H9 (cell line): ENCODE measurements around the gene CHRNA5. TPM values are rescaled to one million over a fixed set of nuclear protein-coding genes. Genes with fewer than 3 reads are reported as not detected.

ENCODE experiments used
- DNase-seq: peaks from one replicate; pipeline ENCODE4 v3.0.0-alpha.2; 2017
- H2AFZ ChIP-seq: one replicate; pipeline ENCODE4 v1.6.1; 2013; ENCODE audit warnings: mild to moderate bottlenecking, low read length, control low read depth, moderate library complexity
- H2AK5ac ChIP-seq: 2 replicates; pipeline ENCODE4 v1.6.1; 2013; ENCODE audit warnings: low read length, control low read depth, mixed read lengths; ENCODE audit not compliant: insufficient read length
- H2BK120ac ChIP-seq: one replicate; pipeline ENCODE4 v1.6.1; 2013; ENCODE audit warnings: low read depth, mild to moderate bottlenecking, low read length, control low read depth, inconsistent platforms; ENCODE audit not compliant: poor library complexity, severe bottlenecking
- H2BK12ac ChIP-seq: 2 replicates; pipeline ENCODE4 v1.6.1; 2013; ENCODE audit warnings: low read length, control low read depth, mixed read lengths, low read depth; ENCODE audit not compliant: insufficient read length
- H2BK15ac ChIP-seq: 2 replicates; pipeline ENCODE4 v1.6.1; 2013; ENCODE audit warnings: low read depth, low read length, control low read depth
- H2BK20ac ChIP-seq: one replicate; pipeline ENCODE4 v1.6.1; 2013; ENCODE audit warnings: low read depth, mild to moderate bottlenecking, low read length, control low read depth, inconsistent platforms; ENCODE audit not compliant: poor library complexity, severe bottlenecking
- H2BK5ac ChIP-seq: 2 replicates; pipeline ENCODE4 v1.6.1; 2013; ENCODE audit warnings: low read length, control low read depth, mixed read lengths; ENCODE audit not compliant: insufficient read length
- H3K14ac ChIP-seq: 2 replicates; pipeline ENCODE4 v1.6.1; 2013; ENCODE audit warnings: low read length, control low read depth; ENCODE audit not compliant: insufficient read depth
- H3K18ac ChIP-seq: 2 replicates; pipeline ENCODE4 v1.6.1; 2013; ENCODE audit warnings: low read depth, mild to moderate bottlenecking, mixed read lengths, low read length, control low read depth; ENCODE audit not compliant: insufficient read length
- H3K23ac ChIP-seq: 2 replicates; pipeline ENCODE4 v1.6.1; 2013; ENCODE audit warnings: low read length, control low read depth, mixed read lengths, low read depth; ENCODE audit not compliant: insufficient read length
- H3K23me2 ChIP-seq: 2 replicates; pipeline ENCODE4 v1.6.1; 2013; ENCODE audit warnings: low read depth, mild to moderate bottlenecking, mixed read lengths, low read length, control low read depth; ENCODE audit not compliant: insufficient read length, poor library complexity, severe bottlenecking
- H3K27ac ChIP-seq: 2 replicates; pipeline ENCODE4 v1.5.1; 2013; ENCODE audit warnings: low read length, control low read depth, mixed read lengths, low read depth; ENCODE audit not compliant: insufficient read length
- H3K27me3 ChIP-seq: 2 replicates; pipeline ENCODE4 v1.6.1; 2013; ENCODE audit warnings: low read length, control low read depth, inconsistent platforms; ENCODE audit not compliant: insufficient read depth
- H3K4ac ChIP-seq: 2 replicates; pipeline ENCODE4 v1.6.1; 2013; ENCODE audit warnings: low read depth, mild to moderate bottlenecking, control low read depth, inconsistent platforms, low read length, moderate library complexity
- H3K4me1 ChIP-seq: 2 replicates; pipeline ENCODE4 v1.6.1; 2013; ENCODE audit warnings: low read length, control low read depth, inconsistent platforms; ENCODE audit not compliant: insufficient read depth
- H3K4me2 ChIP-seq: 2 replicates; pipeline ENCODE4 v1.6.1; 2013; ENCODE audit warnings: low read length, control low read depth, mixed read lengths; ENCODE audit not compliant: insufficient read length, insufficient read depth
- H3K56ac ChIP-seq: 2 replicates; pipeline ENCODE4 v1.6.1; 2013; ENCODE audit warnings: low read depth, mild to moderate bottlenecking, mixed read lengths, low read length, control low read depth; ENCODE audit not compliant: insufficient read length
- H3K79me1 ChIP-seq: 2 replicates; pipeline ENCODE4 v1.6.1; 2013; ENCODE audit warnings: low read depth, mild to moderate bottlenecking, moderate library complexity, low read length, control low read depth, inconsistent platforms; ENCODE audit not compliant: insufficient read depth, poor library complexity, severe bottlenecking
- H3K79me2 ChIP-seq: 2 replicates; pipeline ENCODE4 v1.6.1; 2013; ENCODE audit warnings: low read length, control low read depth, inconsistent platforms; ENCODE audit not compliant: insufficient read depth
- H3K9ac ChIP-seq: 2 replicates; pipeline ENCODE4 v1.6.1; 2013; ENCODE audit warnings: low read length, control low read depth, mixed read lengths; ENCODE audit not compliant: insufficient read length; ENCODE audit errors: extremely low read depth
- H3K9me3 ChIP-seq: one replicate; pipeline ENCODE4 v1.6.1; 2013; ENCODE audit warnings: low read depth, low read length, inconsistent platforms; ENCODE audit not compliant: control insufficient read depth
- H3T11ph ChIP-seq: one replicate; pipeline ENCODE4 v1.6.1; 2013; ENCODE audit warnings: mild to moderate bottlenecking, low read length, control low read depth, inconsistent platforms
- H4K20me1 ChIP-seq: one replicate; pipeline ENCODE4 v1.6.1; 2013; ENCODE audit not compliant: control insufficient read depth, insufficient read length, insufficient read depth
- H4K5ac ChIP-seq: 2 replicates; pipeline ENCODE4 v1.6.1; 2013; ENCODE audit warnings: low read depth, mild to moderate bottlenecking, mixed read lengths, low read length, control low read depth; ENCODE audit not compliant: insufficient read length
- H4K8ac ChIP-seq: replicated peaks from 2 replicates; pipeline ENCODE4 v1.6.1; 2013; ENCODE audit warnings: low read length, control low read depth, mixed read lengths, low read depth; ENCODE audit not compliant: insufficient read length
- H4K91ac ChIP-seq: 2 replicates; pipeline ENCODE4 v1.6.1; 2013; ENCODE audit warnings: low read depth, mild to moderate bottlenecking, moderate library complexity, mixed read lengths, low read length, control low read depth; ENCODE audit not compliant: insufficient read length
- H3K27ac Mint-ChIP-seq, 3 experiments: 2 replicates in 2 of 3; 3 replicates in 1 of 3; pipeline ENCODE4 v1.8.0; 2020 to 2021; ENCODE audit warnings: mixed read lengths in 3 of 3, mild to moderate bottlenecking in 1 of 3, moderate library complexity in 1 of 3
- H3K27me3 Mint-ChIP-seq: 2 replicates; pipeline ENCODE4 v1.8.0; 2021; ENCODE audit warnings: low read depth, mild to moderate bottlenecking, moderate library complexity, mixed read lengths
- H3K36me3 Mint-ChIP-seq, 3 experiments: 2 replicates in 2 of 3; 3 replicates in 1 of 3; pipeline ENCODE4 v1.8.0; 2020 to 2021; ENCODE audit warnings: low read depth in 3 of 3, mixed read lengths in 3 of 3; ENCODE audit not compliant: insufficient read depth in 1 of 3
- H3K4me1 Mint-ChIP-seq, 2 experiments: 2 replicates each; pipeline ENCODE4 v1.8.0; 2020; ENCODE audit warnings: mixed read lengths in 2 of 2
- H3K4me3 Mint-ChIP-seq, 2 experiments: 2 replicates in 1 of 2; 3 replicates in 1 of 2; pipeline ENCODE4 v1.8.0; 2020 to 2021; ENCODE audit warnings: mild to moderate bottlenecking in 2 of 2, mixed read lengths in 2 of 2, moderate library complexity in 1 of 2
- H3K9me3 Mint-ChIP-seq, 2 experiments: 2 replicates in 1 of 2; 3 replicates in 1 of 2; pipeline ENCODE4 v1.8.0; 2020; ENCODE audit warnings: mild to moderate bottlenecking in 2 of 2, mixed read lengths in 2 of 2, moderate library complexity in 1 of 2
- WGBS: extraction: QIAGEN DNeasy Blood & Tissue Kit; methylation state at CpG from one replicate; pipeline ENCODE4 v1.1.7; 2013; ENCODE audit warnings: missing lambda C conversion rate, low lambda C conversion rate, mixed read lengths; ENCODE audit not compliant: insufficient read length; ENCODE audit errors: extremely low coverage; 5-methylcytosine and 5-hydroxymethylcytosine counted together
- total RNA-seq: library from RNA; stranded (reverse); gene quantifications from 2 replicates; pipeline ENCODE4 v1.2.1, GENCODE V29; 2021
- TF ChIP-seq, protein P1 (sequence below): fragments of 200-600 bp; sonication (generic); conservative IDR thresholded peaks from 3 replicates; pipeline ENCODE4 v1.8.0; 2021; ENCODE audit warnings: antibody characterized with exemption, mild to moderate bottlenecking

The CHRNA5 gene
- total RNA-seq, 1 experiment from 2014 or later = 16.5 TPM

DNA sequence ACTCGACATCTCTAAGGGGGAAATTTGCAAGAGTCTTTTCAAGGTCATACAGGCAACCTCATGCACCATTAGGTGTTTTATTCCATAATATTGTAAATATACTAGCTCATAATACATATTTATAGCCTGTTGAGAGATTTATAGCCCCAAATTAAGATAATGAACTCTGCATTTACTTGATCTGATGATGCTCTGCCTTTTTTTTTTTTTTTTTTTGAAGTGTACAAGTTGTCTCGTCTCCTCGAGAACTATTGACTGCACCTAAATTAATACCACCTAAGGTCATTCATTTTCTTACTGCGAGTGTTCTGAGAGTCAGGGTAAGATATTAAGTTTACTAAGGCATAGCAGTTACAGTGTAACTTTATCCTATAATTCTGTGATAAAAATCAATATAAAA, 6.1 kb downstream of the CHRNA5 start:
- H4K5ac ChIP-seq = no peak overlapping the region
- H3K14ac ChIP-seq = no peak overlapping the region
- no peak overlapping the region for H2AFZ ChIP-seq
- Mint-ChIP-seq H3K4me1 (peaks cover 10 to 16% of the 10 kb centered on the region in 2 experiments), H3K36me3 (peaks cover 0 to 3% (median 1%) of the 10 kb centered on the region in 3 experiments; a peak in 3 of 7 replicates), H3K4me3 (no peak overlapping the region), H3K27ac (no peak overlapping the region), H3K9me3 (no peaks in the 10 kb centered on the region), H3K27me3 (no peaks in the 10 kb centered on the region)
- H2BK5ac ChIP-seq = no peak overlapping the region
- DNase-seq = no peak
- H3K9ac ChIP-seq = no peak overlapping the region
- H3K4ac ChIP-seq = no peak overlapping the region
- no peaks in the 10 kb centered on the region for H3K4me1 ChIP-seq
- no CpG with 5 or more reads among the region's 4 CpGs for WGBS
- no peak overlapping the region for H4K8ac ChIP-seq
- no peak overlapping the region for H2AK5ac ChIP-seq
- no peak overlapping the region for H2BK15ac ChIP-seq
- H3K4me2 ChIP-seq = no peak overlapping the region
- no peaks in the 10 kb centered on the region for H3K9me3 ChIP-seq
- no peak overlapping the region for H2BK120ac ChIP-seq
- no peak overlapping the region for H2BK12ac ChIP-seq
- peaks cover 3% of the 10 kb centered on the region; the same call in 1 of the 2 replicates for H3K79me2 ChIP-seq
- H3T11ph ChIP-seq = no peak overlapping the region
- no peak overlapping the region for H4K91ac ChIP-seq
- H3K27ac ChIP-seq = no peak overlapping the region
- peaks cover under 1% of the 10 kb centered on the region for H3K23me2 ChIP-seq
- no peak overlapping the region for H3K18ac ChIP-seq
- no peaks in the 10 kb centered on the region for H4K20me1 ChIP-seq
- no peaks in the 10 kb centered on the region for H3K27me3 ChIP-seq
- no peak overlapping the region for H3K23ac ChIP-seq
- TF ChIP-seq, protein P1, sequence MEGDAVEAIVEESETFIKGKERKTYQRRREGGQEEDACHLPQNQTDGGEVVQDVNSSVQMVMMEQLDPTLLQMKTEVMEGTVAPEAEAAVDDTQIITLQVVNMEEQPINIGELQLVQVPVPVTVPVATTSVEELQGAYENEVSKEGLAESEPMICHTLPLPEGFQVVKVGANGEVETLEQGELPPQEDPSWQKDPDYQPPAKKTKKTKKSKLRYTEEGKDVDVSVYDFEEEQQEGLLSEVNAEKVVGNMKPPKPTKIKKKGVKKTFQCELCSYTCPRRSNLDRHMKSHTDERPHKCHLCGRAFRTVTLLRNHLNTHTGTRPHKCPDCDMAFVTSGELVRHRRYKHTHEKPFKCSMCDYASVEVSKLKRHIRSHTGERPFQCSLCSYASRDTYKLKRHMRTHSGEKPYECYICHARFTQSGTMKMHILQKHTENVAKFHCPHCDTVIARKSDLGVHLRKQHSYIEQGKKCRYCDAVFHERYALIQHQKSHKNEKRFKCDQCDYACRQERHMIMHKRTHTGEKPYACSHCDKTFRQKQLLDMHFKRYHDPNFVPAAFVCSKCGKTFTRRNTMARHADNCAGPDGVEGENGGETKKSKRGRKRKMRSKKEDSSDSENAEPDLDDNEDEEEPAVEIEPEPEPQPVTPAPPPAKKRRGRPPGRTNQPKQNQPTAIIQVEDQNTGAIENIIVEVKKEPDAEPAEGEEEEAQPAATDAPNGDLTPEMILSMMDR = no peak
- no peak overlapping the region for H3K56ac ChIP-seq
- no peak overlapping the region for H2BK20ac ChIP-seq
- peaks cover 3% of the 10 kb centered on the region for H3K79me1 ChIP-seq
